C4-2B (cell line): ENCODE data around the gene PRKAG2.

Experiments used
- CTCF ChIP-seq: fragments of 450-650 bp; conservative IDR thresholded peaks from 2 replicates; pipeline ENCODE4 v1.5.1; 2017; ENCODE audit warnings: mild to moderate bottlenecking
- ZFX ChIP-seq: fragments of 450-650 bp; IDR thresholded peaks from 2 replicates; pipeline ENCODE4 v1.6.1; 2017

GRCh38 chr7:151662251-151662826 is 214.6 kb downstream of the PRKAG2 start:
- TF ChIP-seq CTCF (no peak), ZFX (no peak)
